RWPE2 (cell line): ENCODE measurements around the gene CACNG7.

Experiments
- ATAC-seq: fragments of 200-7000 bp; cut with Tn5 transposase; 3 replicates; pipeline ENCODE4 v1.9.1; 2021; ENCODE audit warnings: low read depth
- DNase-seq: peaks from one replicate; pipeline ENCODE4 v3.0.0-alpha.2; 2020; ENCODE audit warnings: low spot score
- H3K27ac ChIP-seq: fragments of 450-650 bp; 2 replicates; pipeline ENCODE4 v1.5.1; 2017; ENCODE audit warnings: mild to moderate bottlenecking; ENCODE audit not compliant: poor library complexity, severe bottlenecking
- H3K27me3 ChIP-seq: fragments of 250-450 bp; sonication (Bioruptor Pico); 2 replicates; pipeline ENCODE4 v1.5.1; 2021; ENCODE audit warnings: mild to moderate bottlenecking, moderate library complexity; ENCODE audit not compliant: insufficient read depth, poor library complexity, severe bottlenecking
- H3K36me3 ChIP-seq: fragments of 250-450 bp; sonication (Bioruptor Pico); 2 replicates; pipeline ENCODE4 v1.5.1; 2020; ENCODE audit warnings: low read depth, mild to moderate bottlenecking, moderate library complexity
- H3K4me1 ChIP-seq: fragments of 250-450 bp; sonication (Bioruptor Pico); 2 replicates; pipeline ENCODE4 v1.5.1; 2021; ENCODE audit warnings: mild to moderate bottlenecking, moderate library complexity; ENCODE audit not compliant: insufficient read depth, poor library complexity, severe bottlenecking
- H3K4me3 ChIP-seq: fragments of 250-450 bp; sonication (Bioruptor Pico); 2 replicates; pipeline ENCODE4 v1.5.1; 2021; ENCODE audit warnings: mild to moderate bottlenecking, moderate library complexity; ENCODE audit not compliant: severe bottlenecking
- H3K9me3 ChIP-seq: fragments of 250-450 bp; sonication (Bioruptor Pico); 2 replicates; pipeline ENCODE4 v1.5.1; 2021; ENCODE audit warnings: mild to moderate bottlenecking, moderate library complexity; ENCODE audit not compliant: severe bottlenecking
- CTCF ChIP-seq: fragments of 450-650 bp; IDR thresholded peaks from one replicate; pipeline ENCODE4 v1.5.1; 2017; ENCODE audit warnings: mild to moderate bottlenecking, moderate library complexity; ENCODE audit not compliant: poor library complexity, severe bottlenecking

CACNG7 gene

GRCh38 chr19:53981376-53981951 is 72.4 kb downstream of the CACNG7 start:
- Histone ChIP-seq H3K27ac (peak overlapping the region; percentile 90), H3K4me3 (peak overlapping the region; percentile 52), H3K4me1 (no peaks in the 10 kb centered on the region), H3K9me3 (no peaks in the 10 kb centered on the region), H3K27me3 (no peaks in the 10 kb centered on the region), H3K36me3 (no peaks in the 10 kb centered on the region)
- DNase-seq (no peak), ATAC-seq (no peak)
- TF ChIP-seq CTCF = no peak

GRCh38 chr19:53982001-53982451 is 72.9 kb downstream of the CACNG7 start:
- H3K27ac ChIP-seq = peak overlapping the region; percentile 90
- H3K4me1 ChIP-seq = no peaks in the 10 kb centered on the region
- ATAC-seq (no peak), DNase-seq (no peak)
- H3K27me3 ChIP-seq = no peaks in the 10 kb centered on the region
- H3K36me3 ChIP-seq = no peaks in the 10 kb centered on the region
- no peak for TF ChIP-seq CTCF
- no peaks in the 10 kb centered on the region for H3K9me3 ChIP-seq
- H3K4me3 ChIP-seq = peak overlapping the region; percentile 33

- no peak for TF ChIP-seq CTCF
- Histone ChIP-seq H3K27ac (peak overlapping the region; percentile 90), H3K36me3 (no peaks in the 10 kb centered on the region), H3K4me3 (peak overlapping the region; percentile 33), H3K27me3 (no peaks in the 10 kb centered on the region), H3K4me1 (no peaks in the 10 kb centered on the region), H3K9me3 (no peaks in the 10 kb centered on the region)
- ATAC-seq (no peak), DNase-seq (no peak)
These were observed 73.5 kb downstream of the CACNG7 start for GRCh38 chr19:53982611-53983010.

- no peak for ATAC-seq
- no peak for DNase-seq
- no peak overlapping the region for H3K27ac ChIP-seq
- no peaks in the 10 kb centered on the region for H3K4me1 ChIP-seq
- H3K4me3 ChIP-seq = no peak overlapping the region
- H3K9me3 ChIP-seq = no peaks in the 10 kb centered on the region
- TF ChIP-seq CTCF = no peak
- H3K27me3 ChIP-seq = no peaks in the 10 kb centered on the region
- H3K36me3 ChIP-seq = no peaks in the 10 kb centered on the region
These were observed 74.6 kb downstream of the CACNG7 start for GRCh38 chr19:53983457-53984289.

- TF ChIP-seq CTCF = no peak
- H3K27me3 ChIP-seq = no peaks in the 10 kb centered on the region
- no peak overlapping the region for H3K27ac ChIP-seq
- no peaks in the 10 kb centered on the region for H3K9me3 ChIP-seq
- DNase-seq (no peak), ATAC-seq (no peak)
- no peaks in the 10 kb centered on the region for H3K36me3 ChIP-seq
- H3K4me3 ChIP-seq = no peak overlapping the region
- no peaks in the 10 kb centered on the region for H3K4me1 ChIP-seq
These were observed 76.8 kb downstream of the CACNG7 start for GRCh38 chr19:53985863-53986262.
